RCC 7860 (cell line): ENCODE data around the gene ELOVL6.
A peak's percentile ranks its signal among the peaks of the same experiment; 100 is the strongest.

Experiments
- DNase-seq: peaks from one replicate; pipeline ENCODE4 v3.0.0-alpha.2; 2015; ENCODE audit warnings: low spot score
- FAIRE-seq: peaks from 2 replicates; lab custom pipeline; 2012; peaks lifted over from hg19 to GRCh38; lab: Jason Lieb, UNC

ELOVL6 gene

DNA sequence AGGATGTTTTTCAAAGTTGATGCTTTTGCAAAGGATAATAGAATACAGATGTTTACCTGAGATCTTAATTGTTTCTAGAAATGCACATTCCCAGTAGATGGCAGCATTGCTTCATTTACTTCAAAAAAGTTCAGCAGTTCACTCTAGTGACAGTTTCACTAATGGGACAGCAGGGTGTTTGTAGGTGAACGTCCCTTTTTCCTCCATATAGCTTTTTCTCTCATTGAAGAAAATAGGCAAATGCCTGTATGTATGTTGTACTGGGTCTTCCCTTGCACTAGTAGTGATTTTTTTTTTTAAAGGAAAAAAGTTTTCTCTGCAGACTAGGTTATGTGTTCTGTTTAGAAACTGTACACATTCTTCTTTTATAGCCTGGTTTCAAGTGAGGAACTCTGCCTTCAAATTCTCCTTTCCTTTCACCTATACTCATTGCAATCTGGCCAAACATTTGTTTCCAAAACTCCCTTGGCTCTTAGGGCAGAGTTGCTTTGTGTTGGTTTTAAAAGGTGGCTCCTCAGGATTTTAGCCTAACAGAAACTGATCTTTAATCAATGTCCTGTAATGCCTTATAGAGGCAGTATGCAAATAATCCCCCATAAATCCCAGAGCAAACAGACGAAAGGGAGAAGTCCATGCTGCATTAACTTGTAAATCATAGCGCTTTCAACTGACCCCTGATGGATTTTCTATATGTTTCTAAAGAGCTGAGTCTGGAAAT is 199.4 kb downstream of the ELOVL6 start:
- DNase-seq: peak; percentile 52
- peak; percentile 70 for FAIRE-seq

DNA sequence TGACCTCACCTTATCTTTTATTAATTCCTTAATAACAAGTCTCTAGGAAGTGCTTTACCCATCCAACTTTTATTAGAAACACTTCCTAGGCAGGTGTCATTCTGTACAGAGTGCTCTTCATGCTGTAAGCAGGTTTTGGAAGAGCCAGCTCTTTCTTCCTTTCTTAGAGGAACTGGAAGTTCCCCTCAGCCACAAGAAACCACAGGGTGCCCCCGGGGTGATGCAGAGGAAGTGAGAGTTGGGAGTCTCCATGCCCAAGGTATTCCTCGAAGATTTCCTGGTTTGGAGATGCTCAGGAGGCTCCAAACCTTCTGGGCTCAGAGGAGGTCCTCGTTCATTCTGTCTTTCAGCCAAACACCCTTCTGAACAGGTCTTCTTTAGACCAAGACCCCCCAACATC is 201.9 kb downstream of the ELOVL6 start:
- FAIRE-seq (no peak), DNase-seq (no peak)
